Suprapubic skin (tissue), 4 donors: Measurements from ENCODE around the gene CDC45. TPM values are rescaled to one million over a fixed set of nuclear protein-coding genes. Genes with fewer than 3 reads are reported as not detected.
A peak's percentile ranks its signal among the peaks of the same experiment; 100 is the strongest.
"Not testable (repeated sequence)": the region's sequence is repeated elsewhere in the genome, so short reads cannot be mapped to it uniquely, and the experiment has no call there.

Experiments used
- DNase-seq, 2 donors: peaks; one replicate each; pipeline ENCODE4 v3.0.0-alpha.2; 2019; ENCODE audit warnings: low spot score in 2 of 2
- H3K27ac ChIP-seq: fragments of 200-600 bp; sonication (generic); one replicate; pipeline ENCODE4 v1.5.1; 2019
- H3K27me3 ChIP-seq: fragments of 200-600 bp; sonication (generic); one replicate; pipeline ENCODE4 v1.5.1; 2019
- H3K36me3 ChIP-seq: fragments of 200-600 bp; sonication (generic); one replicate; pipeline ENCODE4 v1.5.1; 2019
- H3K4me1 ChIP-seq: fragments of 200-600 bp; sonication (generic); one replicate; pipeline ENCODE4 v1.5.1; 2019
- H3K4me3 ChIP-seq: fragments of 200-600 bp; sonication (generic); one replicate; pipeline ENCODE4 v1.5.1; 2019; ENCODE audit warnings: mild to moderate bottlenecking
- H3K9me3 ChIP-seq: fragments of 200-600 bp; sonication (generic); one replicate; pipeline ENCODE4 v1.5.1; 2019
- CTCF ChIP-seq, 2 donors: fragments of 200-600 bp in 1 of 2; fragments of 450-650 bp in 1 of 2; sonication (generic) in 1 of 2; IDR thresholded peaks; one replicate each; pipeline ENCODE4 v1.5.1; 2016 to 2019; ENCODE audit warnings: antibody characterized with exemption in 2 of 2, mild to moderate bottlenecking in 1 of 2, moderate library complexity in 1 of 2
- EP300 ChIP-seq: sonication (generic); formaldehyde crosslinking; IDR thresholded peaks from one replicate; pipeline ENCODE4 v1.6.1; 2017; ENCODE audit warnings: antibody characterized with exemption
- POLR2A ChIP-seq, 2 donors: fragments of 450-650 bp; IDR thresholded peaks; one replicate each; pipeline ENCODE4 v1.6.1; 2017; ENCODE audit warnings: antibody characterized with exemption in 2 of 2, mild to moderate bottlenecking in 2 of 2, moderate library complexity in 2 of 2
- POLR2AphosphoS5 ChIP-seq, 3 donors: sonication (generic); formaldehyde crosslinking; IDR thresholded peaks; one replicate each; pipeline ENCODE4 v1.6.1; 2017; ENCODE audit warnings: antibody characterized with exemption in 3 of 3
- whole genome bisulfite sequencing: methylation state at CpG from one replicate; pipeline ENCODE4 v1.1.5; 2018; 5-methylcytosine and 5-hydroxymethylcytosine counted together
- total RNA-seq, 4 donors: library from RNA; depleted of rRNA; stranded (reverse); fragments of >200 nt; gene quantifications; one replicate each; pipeline ENCODE4 v1.1.0, GENCODE V29; 2016

The CDC45 gene
- total RNA-seq, 4 donors from 2014 or later, result 0.72 to 3.3 (median 1.4) TPM

DNA sequence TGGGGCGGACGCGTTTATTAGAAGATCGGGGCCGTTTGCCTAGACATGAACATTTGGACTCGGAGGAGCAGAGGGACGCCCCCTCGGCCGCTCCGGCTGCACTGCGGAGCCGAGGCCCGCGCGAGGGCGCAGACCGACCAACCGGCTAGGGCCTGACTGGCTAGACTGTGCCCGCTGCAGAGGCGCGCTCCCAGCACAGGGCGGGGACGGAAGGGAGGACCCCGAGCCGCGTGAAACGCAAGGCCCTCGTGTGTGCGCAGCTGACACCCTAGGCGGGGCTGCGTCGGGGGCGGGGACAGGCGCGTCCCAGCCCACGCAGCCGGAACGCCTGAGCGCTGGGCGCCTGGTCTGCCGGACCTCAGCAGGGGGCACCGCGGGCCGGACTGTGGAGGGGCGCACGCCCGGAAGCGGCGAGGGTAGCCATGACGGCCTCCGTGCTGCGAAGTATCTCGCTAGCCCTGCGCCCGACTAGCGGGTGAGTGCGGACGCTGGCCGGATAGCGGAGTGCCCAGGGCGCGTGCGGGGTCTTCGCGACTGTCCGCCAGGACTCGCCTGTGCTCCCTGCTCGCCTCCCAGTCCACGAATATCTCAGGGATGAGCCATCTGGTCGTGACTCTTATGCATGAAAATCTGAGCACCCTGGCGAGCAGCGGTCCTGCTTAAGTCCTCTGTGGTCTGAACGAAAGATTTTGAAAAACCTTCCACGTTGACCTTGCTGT, 47.4 kb upstream of the CDC45 start, which contains the start of gene MRPL40:
MRPL40 (plus strand) TSS at position 413 of the 719 bp plus-strand sequence; CDS start at position 423, 10 bp downstream.
- H3K9me3 ChIP-seq, result no peaks in the 10 kb centered on the region
- H3K27ac ChIP-seq, result peak within 1 kb of the TSS; percentile 98
- H3K4me1 ChIP-seq, result peaks cover 30% of the 10 kb centered on the region
- no peaks in the 10 kb centered on the region for H3K27me3 ChIP-seq
- peak within 1 kb of the TSS; percentile 96 for H3K4me3 ChIP-seq
- WGBS, result 0% methylated on average over 19 of the region's 74 CpGs
- no peak for TF ChIP-seq EP300
- peak in 1 of 2 donors; percentile 59 for TF ChIP-seq POLR2A (IDR thresholded peaks at IDR 0.05)
- TF ChIP-seq POLR2AphosphoS5 (IDR thresholded peaks at IDR 0.05), result peak; percentile 77 to 93 (median 86)
- no peak for TF ChIP-seq CTCF (IDR thresholded peaks at IDR 0.05)
- H3K36me3 ChIP-seq, result peaks cover 26% of the 10 kb centered on the region
- peak; percentile 95 for DNase-seq

- H3K9me3 ChIP-seq, result no peaks in the 10 kb centered on the region
- H3K36me3 ChIP-seq, result peaks cover 26% of the 10 kb centered on the region
- WGBS, result 95% methylated on average over 7 of the region's 7 CpGs
- DNase-seq, result no peak
- no peaks in the 10 kb centered on the region for H3K27me3 ChIP-seq
- no peak overlapping the region for H3K27ac ChIP-seq
- H3K4me1 ChIP-seq, result peaks cover 28% of the 10 kb centered on the region
- TF ChIP-seq CTCF (IDR thresholded peaks at IDR 0.05) (no peak), EP300 (no peak), POLR2A (IDR thresholded peaks at IDR 0.05) (no peak), POLR2AphosphoS5 (IDR thresholded peaks at IDR 0.05) (no peak)
- H3K4me3 ChIP-seq, result no peak overlapping the region
Measured at GRCh38 chr22:19434401-19434800, 45.3 kb upstream of the CDC45 start.

DNA sequence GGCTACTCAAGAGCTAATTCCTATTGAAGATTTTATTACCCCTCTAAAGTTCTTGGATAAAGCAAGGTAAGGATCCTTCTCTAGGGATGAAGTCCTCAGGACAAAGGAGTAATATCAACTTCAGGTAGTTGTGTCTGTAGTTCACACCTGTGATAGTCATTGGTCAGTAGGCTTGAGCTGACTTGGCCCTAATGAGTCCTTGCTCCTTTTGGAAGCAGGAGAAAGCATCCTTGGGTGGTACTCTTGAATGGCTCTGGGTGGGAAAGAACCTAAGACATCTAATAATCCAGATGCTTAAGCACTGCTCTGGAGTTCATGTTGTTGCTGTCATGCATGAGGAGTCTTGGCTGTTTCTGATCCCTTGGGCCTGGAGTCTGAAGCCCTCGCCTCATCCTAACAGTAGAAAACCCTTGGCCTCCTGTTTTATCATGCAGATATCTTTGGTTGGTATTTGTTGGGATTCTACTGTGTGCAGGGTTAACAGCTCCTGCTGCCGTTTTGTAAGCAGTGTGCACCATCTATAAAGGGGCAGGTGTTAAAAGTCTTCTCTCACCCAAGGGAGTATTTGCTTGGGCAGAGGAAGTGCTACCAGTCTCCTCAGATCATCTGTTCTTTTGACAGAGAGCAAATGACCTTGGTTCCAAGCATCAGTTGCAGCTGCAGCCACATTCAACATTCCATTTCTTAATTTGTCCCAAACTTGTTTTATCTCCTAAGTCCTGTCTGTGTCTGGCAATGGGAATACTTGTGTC, 44.7 kb upstream of the CDC45 start:
- WGBS, result 85% methylated on average over 2 of the region's 2 CpGs
- H3K27ac ChIP-seq, result no peak overlapping the region

GRCh38 chr22:19436444-19437161, 43.1 kb upstream of the CDC45 start:
- not testable (repeated sequence) for H3K9me3 ChIP-seq, DNase-seq, H3K4me3 ChIP-seq, H3K27ac ChIP-seq, H3K27me3 ChIP-seq
- H3K36me3 ChIP-seq, result peaks cover 26% of the 10 kb centered on the region
- peaks cover 11% of the 10 kb centered on the region for H3K4me1 ChIP-seq
- 91% methylated on average over 9 of the region's 9 CpGs for WGBS

More for the DNA sequence above, 44.7 kb upstream of the CDC45 start:
- no peak overlapping the region for H3K4me3 ChIP-seq
- no peaks in the 10 kb centered on the region for H3K27me3 ChIP-seq
- H3K4me1 ChIP-seq, result peaks cover 22% of the 10 kb centered on the region
- no peaks in the 10 kb centered on the region for H3K9me3 ChIP-seq
- DNase-seq, result no peak
- TF ChIP-seq EP300 (no peak), POLR2A (IDR thresholded peaks at IDR 0.05) (no peak), CTCF (IDR thresholded peaks at IDR 0.05) (no peak), POLR2AphosphoS5 (IDR thresholded peaks at IDR 0.05) (no peak)
- peaks cover 26% of the 10 kb centered on the region for H3K36me3 ChIP-seq

GRCh38 chr22:19438298-19438697, 41.4 kb upstream of the CDC45 start:
- TF ChIP-seq EP300 (no peak), POLR2AphosphoS5 (IDR thresholded peaks at IDR 0.05) (no peak), CTCF (IDR thresholded peaks at IDR 0.05) (no peak), POLR2A (IDR thresholded peaks at IDR 0.05) (no peak)
- peaks cover 6% of the 10 kb centered on the region for H3K4me1 ChIP-seq
- no peaks in the 10 kb centered on the region for H3K9me3 ChIP-seq
- 66% methylated on average over 7 of the region's 7 CpGs for whole genome bisulfite sequencing
- no peaks in the 10 kb centered on the region for H3K27me3 ChIP-seq
- H3K4me3 ChIP-seq, result no peak overlapping the region
- DNase-seq, result no peak
- peaks cover 31% of the 10 kb centered on the region for H3K36me3 ChIP-seq
- no peak overlapping the region for H3K27ac ChIP-seq
